Measurements from ENCODE around the gene EEF1AKMT2. TPM values are rescaled to one million over a fixed set of nuclear protein-coding genes. Genes with fewer than 3 reads are reported as not detected.

The EEF1AKMT2 gene
- total RNA-seq, 2 donors from 2014 or later: 5.7 to 10.4 TPM

DNA sequence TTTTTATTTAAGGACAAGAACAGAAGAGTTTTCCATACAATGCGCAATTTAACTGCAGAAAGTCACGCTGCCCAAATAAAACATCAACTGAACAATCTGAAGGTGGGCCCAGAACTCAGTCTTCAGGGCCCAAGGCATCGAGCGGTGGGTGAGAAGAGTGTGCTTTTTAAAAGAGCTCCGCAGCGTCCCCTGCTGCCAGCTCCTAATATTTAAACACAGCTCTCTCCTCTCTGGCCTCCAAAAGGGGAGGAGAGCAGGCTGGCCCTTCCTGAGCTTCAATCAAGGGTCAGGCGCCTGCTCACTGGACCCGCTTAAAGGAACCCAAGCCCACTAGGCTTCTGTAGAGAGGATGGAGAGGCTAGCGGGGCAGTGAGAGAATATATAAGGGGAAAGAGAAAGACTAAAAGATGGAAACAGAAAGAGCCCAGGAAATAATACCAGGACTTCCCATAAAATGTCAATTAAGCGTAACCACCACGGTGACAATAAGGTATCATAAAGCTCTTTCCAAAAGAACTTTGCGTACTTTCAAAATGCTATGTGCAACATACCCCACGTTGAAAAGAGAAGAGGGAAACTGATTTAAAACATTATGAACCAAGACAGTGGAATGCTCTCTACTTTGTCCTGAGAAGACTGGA is 50.3 kb downstream of the EEF1AKMT2 start:
- peak; percentile 61 for DNase-seq (ENCODE audit: low spot score)
- Histone ChIP-seq H3K27ac (peak overlapping the region; percentile 39 to 52), H3K27me3 (replicated peaks; ENCODE audit: insufficient read depth) (no peaks in the 10 kb centered on the region), H3K4me1 (ENCODE audit: control insufficient read depth in 1 of 2, low read depth in 2 of 2) (peaks cover 45 to 78% of the 10 kb centered on the region in 2 donors), H3K4me3 (peak overlapping the region; percentile 46), H3K9me3 (no peaks in the 10 kb centered on the region), H3K36me3 (no peaks in the 10 kb centered on the region)
- ATAC-seq (ENCODE audit: insufficient number of reproducible peaks, low FRiP score, low read depth): no peak
- TF ChIP-seq, protein P1, sequence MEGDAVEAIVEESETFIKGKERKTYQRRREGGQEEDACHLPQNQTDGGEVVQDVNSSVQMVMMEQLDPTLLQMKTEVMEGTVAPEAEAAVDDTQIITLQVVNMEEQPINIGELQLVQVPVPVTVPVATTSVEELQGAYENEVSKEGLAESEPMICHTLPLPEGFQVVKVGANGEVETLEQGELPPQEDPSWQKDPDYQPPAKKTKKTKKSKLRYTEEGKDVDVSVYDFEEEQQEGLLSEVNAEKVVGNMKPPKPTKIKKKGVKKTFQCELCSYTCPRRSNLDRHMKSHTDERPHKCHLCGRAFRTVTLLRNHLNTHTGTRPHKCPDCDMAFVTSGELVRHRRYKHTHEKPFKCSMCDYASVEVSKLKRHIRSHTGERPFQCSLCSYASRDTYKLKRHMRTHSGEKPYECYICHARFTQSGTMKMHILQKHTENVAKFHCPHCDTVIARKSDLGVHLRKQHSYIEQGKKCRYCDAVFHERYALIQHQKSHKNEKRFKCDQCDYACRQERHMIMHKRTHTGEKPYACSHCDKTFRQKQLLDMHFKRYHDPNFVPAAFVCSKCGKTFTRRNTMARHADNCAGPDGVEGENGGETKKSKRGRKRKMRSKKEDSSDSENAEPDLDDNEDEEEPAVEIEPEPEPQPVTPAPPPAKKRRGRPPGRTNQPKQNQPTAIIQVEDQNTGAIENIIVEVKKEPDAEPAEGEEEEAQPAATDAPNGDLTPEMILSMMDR (IDR thresholded peaks at IDR 0.05): peak; percentile 86

- no peak for DNase-seq (ENCODE audit: low spot score)
- H3K9me3 ChIP-seq: no peaks in the 10 kb centered on the region
- no peaks in the 10 kb centered on the region for H3K36me3 ChIP-seq
- peak overlapping the region; percentile 46 for H3K4me3 ChIP-seq
- H3K27ac ChIP-seq: peak overlapping the region; percentile 39 to 52
- H3K4me1 ChIP-seq (ENCODE audit: control insufficient read depth in 1 of 2, low read depth in 2 of 2): peaks cover 53 to 86% of the 10 kb centered on the region in 2 donors
- TF ChIP-seq, protein P1 (IDR thresholded peaks at IDR 0.05): no peak
- no peak for ATAC-seq (ENCODE audit: insufficient number of reproducible peaks, low FRiP score, low read depth)
- H3K27me3 ChIP-seq (replicated peaks; ENCODE audit: insufficient read depth): no peaks in the 10 kb centered on the region
These were observed 51.1 kb downstream of the EEF1AKMT2 start for GRCh38 chr10:124740369-124741280.

- ATAC-seq (ENCODE audit: insufficient number of reproducible peaks, low FRiP score, low read depth) (no peak), DNase-seq (ENCODE audit: low spot score) (no peak)
- Histone ChIP-seq H3K4me1 (ENCODE audit: control insufficient read depth in 1 of 2, low read depth in 2 of 2) (peaks cover 51 to 87% of the 10 kb centered on the region in 2 donors), H3K27ac (peak overlapping the region; percentile 39 to 52), H3K27me3 (replicated peaks; ENCODE audit: insufficient read depth) (no peaks in the 10 kb centered on the region), H3K9me3 (no peaks in the 10 kb centered on the region), H3K36me3 (no peaks in the 10 kb centered on the region), H3K4me3 (peak overlapping the region; percentile 46)
- TF ChIP-seq, protein P1 (IDR thresholded peaks at IDR 0.05): no peak
These were observed 51.7 kb downstream of the EEF1AKMT2 start for GRCh38 chr10:124739986-124740368.

DNA sequence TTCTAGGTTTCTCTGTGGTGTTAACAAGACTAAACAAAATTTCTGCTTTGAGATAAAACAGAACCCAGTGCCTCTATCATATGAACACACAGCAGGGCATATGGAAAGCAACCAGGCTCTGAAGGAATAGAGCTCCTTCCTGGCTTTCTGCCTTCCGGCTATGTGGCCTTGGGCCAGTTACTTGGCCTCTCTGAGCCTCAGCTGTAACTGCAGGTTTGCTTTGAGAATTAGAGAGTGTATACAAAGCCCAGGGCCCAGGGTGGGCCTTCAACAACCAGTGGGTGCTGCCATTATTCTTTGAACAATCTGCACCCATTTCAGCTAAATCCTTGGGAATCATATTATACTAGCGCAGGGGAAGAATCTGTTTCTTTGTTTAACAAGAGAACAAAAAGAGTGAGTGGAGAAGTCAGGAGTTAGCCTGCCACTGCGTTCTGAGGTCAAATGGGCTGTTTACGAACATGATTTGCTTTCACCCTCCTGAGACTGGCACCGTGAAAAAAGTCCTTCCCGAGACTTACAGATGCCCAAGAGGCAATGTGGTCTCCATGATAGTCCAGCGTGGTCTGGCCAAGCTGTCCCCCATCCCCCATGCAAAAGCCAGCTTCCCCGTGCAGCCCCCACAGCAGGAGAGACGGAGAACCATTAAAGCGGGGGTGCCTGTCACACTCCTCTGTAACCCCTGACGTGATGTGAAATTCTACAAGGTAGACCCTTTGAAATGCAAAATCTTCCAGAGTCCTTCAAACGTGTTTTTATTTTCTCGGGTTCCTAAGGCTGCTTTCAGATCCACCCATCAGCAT is 52.4 kb downstream of the EEF1AKMT2 start:
- no peak for DNase-seq (ENCODE audit: low spot score)
- Histone ChIP-seq H3K4me1 (ENCODE audit: control insufficient read depth in 1 of 2, low read depth in 2 of 2) (peaks cover 51 to 90% of the 10 kb centered on the region in 2 donors), H3K27ac (peak overlapping the region in 1 of 2 donors; percentile 39)

More for the DNA sequence above, 52.4 kb downstream of the EEF1AKMT2 start:
- Histone ChIP-seq H3K9me3 (no peaks in the 10 kb centered on the region), H3K27me3 (replicated peaks; ENCODE audit: insufficient read depth) (no peaks in the 10 kb centered on the region), H3K4me3 (no peak overlapping the region), H3K36me3 (no peaks in the 10 kb centered on the region)
- no peak for ATAC-seq (ENCODE audit: insufficient number of reproducible peaks, low FRiP score, low read depth)
- TF ChIP-seq, protein P1 (IDR thresholded peaks at IDR 0.05): no peak
